T-cell (primary cell): Measurements from ENCODE around the gene POLR3G. TPM values are rescaled to one million over a fixed set of nuclear protein-coding genes. Genes with fewer than 3 reads are reported as not detected.

Experiments
- ATAC-seq, 4 experiments: fragments of 200-7000 bp in 3 of 4; fragments of 150-1000 bp in 1 of 4; cut with Tn5 transposase; replicated peaks in 1 of 4; 1 replicate in 3 of 4; 2 replicates in 1 of 4; pipeline ENCODE4 v1.10.0; 2021; ENCODE audit warnings: moderate library complexity in 3 of 4, mild to moderate bottlenecking in 2 of 4, moderate number of reproducible peaks in 1 of 4
- CTCF ChIA-PET, 2 donors: fragments of 300-600 bp; sonication (Branson Sonifier 250); formaldehyde crosslinking; loops; one replicate each; lab custom pipeline; 2022; ENCODE audit warnings: antibody characterized with exemption in 2 of 2; lab: Charles Lee
- POLR2A ChIA-PET, 2 donors: fragments of 300-600 bp; sonication (Branson Sonifier 250); formaldehyde crosslinking; loops; one replicate each; lab custom pipeline; 2022; ENCODE audit warnings: antibody characterized with exemption in 2 of 2; lab: Charles Lee
- DNase-seq, 35 experiments: peaks; one replicate each; pipeline versions ENCODE4 v3.0.0 to v3.0.0-alpha.2; 2013 to 2023
- H3K27ac ChIP-seq: one replicate; pipeline ENCODE4 v1.5.1; 2013; ENCODE audit warnings: low read length
- H3K27me3 ChIP-seq, 2 experiments: replicated peaks in 1 of 2; 1 replicate in 1 of 2; 2 replicates in 1 of 2; pipeline versions ENCODE4 v1.6.1 to v1.7.0; 2013; ENCODE audit warnings: low read length in 1 of 2, mixed read lengths in 1 of 2; ENCODE audit not compliant: control insufficient read depth in 2 of 2, insufficient read depth in 2 of 2; ENCODE audit errors: extremely low read depth in 1 of 2
- H3K36me3 ChIP-seq, 2 donors: 1 replicate in 1 of 2; 2 replicates in 1 of 2; pipeline versions ENCODE4 v1.6.1 to v1.7.0; 2013; ENCODE audit warnings: low read length in 1 of 2; ENCODE audit not compliant: control insufficient read depth in 2 of 2, insufficient read depth in 1 of 2; ENCODE audit errors: extremely low read depth in 1 of 2
- H3K4me1 ChIP-seq, 2 experiments: 1 replicate in 1 of 2; 2 replicates in 1 of 2; pipeline versions ENCODE4 v1.6.1 to v1.7.0; 2013; ENCODE audit warnings: low read length in 2 of 2, mixed read lengths in 1 of 2; ENCODE audit not compliant: insufficient read depth in 2 of 2, control insufficient read depth in 1 of 2; ENCODE audit errors: extremely low read depth in 1 of 2
- H3K4me3 ChIP-seq, 2 donors: 1 replicate in 1 of 2; 2 replicates in 1 of 2; pipeline versions ENCODE4 v1.5.1 to v1.7.0; 2013; ENCODE audit warnings: mild to moderate bottlenecking in 2 of 2, low read length in 1 of 2, moderate library complexity in 1 of 2; ENCODE audit not compliant: control insufficient read depth in 1 of 2; ENCODE audit errors: extremely low read depth in 1 of 2
- H3K9me3 ChIP-seq: 2 replicates; pipeline ENCODE4 v1.7.0; 2013
- H3K27ac Mint-ChIP-seq, 2 donors: one replicate each; pipeline ENCODE4 v1.8.0; 2020 to 2021; ENCODE audit warnings: mild to moderate bottlenecking in 2 of 2, mixed read lengths in 2 of 2
- H3K27me3 Mint-ChIP-seq, 2 donors: one replicate each; pipeline ENCODE4 v1.8.0; 2021 to 2022; ENCODE audit warnings: mixed read lengths in 2 of 2
- H3K36me3 Mint-ChIP-seq: one replicate; pipeline ENCODE4 v1.8.0; 2021; ENCODE audit warnings: mixed read lengths
- H3K4me1 Mint-ChIP-seq, 3 donors: one replicate each; pipeline ENCODE4 v1.8.0; 2020 to 2022; ENCODE audit warnings: mixed read lengths in 3 of 3, mild to moderate bottlenecking in 1 of 3
- H3K4me3 Mint-ChIP-seq, 3 donors: one replicate each; pipeline ENCODE4 v1.8.0; 2020 to 2022; ENCODE audit warnings: mild to moderate bottlenecking in 3 of 3, mixed read lengths in 3 of 3, moderate library complexity in 3 of 3
- H3K9me3 Mint-ChIP-seq, 3 donors: one replicate each; pipeline ENCODE4 v1.8.0; 2020 to 2022; ENCODE audit warnings: mixed read lengths in 3 of 3
- WGBS: methylation state at CpG from one replicate; pipeline ENCODE4 v1.1.5; 2013; ENCODE audit warnings: missing lambda C conversion rate; ENCODE audit not compliant: insufficient coverage; 5-methylcytosine and 5-hydroxymethylcytosine counted together
- total RNA-seq, 35 experiments: library from RNA in 6 of 35; stranded (reverse) in 6 of 35; fragments of 120-200 nt in 1 of 35; gene quantifications; one replicate each; pipeline versions ENCODE4 v1.2.1 to v1.2.4 and lab custom pipeline; 2013 to 2026

POLR3G gene
- total RNA-seq, 5 donors from 2014 or later (not counting 1 experiment from before 2014, with no cell fraction given): 0.84 to 2.3 (median 1.6) TPM

- ATAC-seq: peak; percentile 89 to 97 (median 92)
- H3K9me3 ChIP-seq: no peaks in the 10 kb centered on the region
- Mint-ChIP-seq H3K27me3 (peaks cover 15 to 20% of the 10 kb centered on the region in 2 donors), H3K27ac (peak within 1 kb of the TSS; percentile 97 to 98), H3K36me3 (peaks cover 12% of the 10 kb centered on the region), H3K4me3 (peak within 1 kb of the TSS; percentile 95 to 100 (median 99)), H3K4me1 (peaks cover 29 to 38% (median 34%) of the 10 kb centered on the region in 3 donors), H3K9me3 (no peaks in the 10 kb centered on the region)
- H3K27ac ChIP-seq: peak within 1 kb of the TSS; percentile 97
- peak within 1 kb of the TSS; percentile 97 for H3K4me3 ChIP-seq
- peaks cover 0 to 9% of the 10 kb centered on the region in 2 donors for H3K36me3 ChIP-seq
- ChIA-PET POLR2A (interaction anchor here (0.5 to 1.9 kb wide), 8 partner anchors 53 to 1056 kb away, joined by 3 to 21 read pairs (median 3); partner anchors contain the start of genes ARRDC3 (in 1 of the 2), CETN3 (in 1 of the 2), MBLAC2 (in 1 of the 2) and POLR3G (in 1 of the 2)), CTCF (interaction anchor here (0.7 to 1.7 kb wide), 10 partner anchors 30 to 1800 kb away, joined by 3 to 12 read pairs (median 4); partner anchors contain the start of genes MBLAC2 (in 2 of the 2), POLR3G (in 2 of the 2), ARRDC3 (in 1 of the 2) and CETN3 (in 1 of the 2))
- peak; percentile 94 to 98 (median 97) for DNase-seq
- H3K4me1 ChIP-seq: peaks cover 6 to 25% of the 10 kb centered on the region in 2 experiments
- WGBS: under 1% methylated on average over 64 of the region's 64 CpGs
- H3K27me3 ChIP-seq: peaks cover 0 to 3% of the 10 kb centered on the region in 2 experiments
These were observed 54.7 kb downstream of the POLR3G start, which contains the start of gene LYSMD3 for GRCh38 chr5:90529194-90529938. Gene LYSMD3, minus strand, starts transcription at chr5:90529584. Its CDS starts 4,295 bp downstream, at chr5:90525289.

GRCh38 chr5:90529939-90530677 lies 55.4 kb downstream of the POLR3G start:
- Histone ChIP-seq H3K4me3 (peak overlapping the region; percentile 97), H3K36me3 (peaks cover 0 to 6% of the 10 kb centered on the region in 2 donors), H3K9me3 (no peaks in the 10 kb centered on the region), H3K27me3 (peaks cover 0 to 3% of the 10 kb centered on the region in 2 experiments), H3K4me1 (peaks cover 6 to 25% of the 10 kb centered on the region in 2 experiments), H3K27ac (peak overlapping the region; percentile 97)
- 3% methylated on average over 8 of the region's 13 CpGs for WGBS
- peak; percentile 56 to 61 (median 58) for ATAC-seq
- Mint-ChIP-seq H3K9me3 (no peaks in the 10 kb centered on the region), H3K36me3 (peaks cover 9% of the 10 kb centered on the region), H3K4me1 (peaks cover 29 to 36% (median 31%) of the 10 kb centered on the region in 3 donors), H3K27ac (peak overlapping the region; percentile 97 to 98), H3K4me3 (peak overlapping the region; percentile 95 to 100 (median 99)), H3K27me3 (peaks cover 18 to 23% of the 10 kb centered on the region in 2 donors)
- ChIA-PET POLR2A (interaction anchor here (0.7 to 1.7 kb wide), 4 partner anchors 54 to 853 kb away, joined by 3 to 12 read pairs (median 3); partner anchors contain the start of genes ARRDC3 (in 1 of the 2), CETN3 (in 1 of the 2), MBLAC2 (in 1 of the 2) and POLR3G (in 1 of the 2)), CTCF (interaction anchor here (0.7 to 1.7 kb wide), 10 partner anchors 31 to 1801 kb away, joined by 3 to 12 read pairs (median 4); partner anchors contain the start of genes CETN3 (in 1 of the 2), MBLAC2 (in 1 of the 2) and POLR3G (in 1 of the 2))
- DNase-seq: peak in 3 of 35 experiments; percentile 57 to 78 (median 63)

GRCh38 chr5:90530736-90531487 lies 56.2 kb downstream of the POLR3G start:
- Histone ChIP-seq H3K36me3 (peaks cover 0 to 5% of the 10 kb centered on the region in 2 donors), H3K27ac (peak overlapping the region; percentile 97), H3K9me3 (no peaks in the 10 kb centered on the region), H3K4me1 (peaks cover 6 to 25% of the 10 kb centered on the region in 2 experiments), H3K27me3 (peaks cover 0 to 8% of the 10 kb centered on the region in 2 experiments), H3K4me3 (no peak overlapping the region)
- no peak for ATAC-seq
- 80% methylated on average over 2 of the region's 9 CpGs for WGBS
- ChIA-PET CTCF (interaction anchor here (0.8 to 1.7 kb wide), 6 partner anchors 54 to 1802 kb away, joined by 3 to 12 read pairs (median 4); partner anchors contain the start of gene CETN3 (in 1 of the 2)), POLR2A (interaction anchor here in 1 of 2 donors (1.7 kb wide), 1 partner anchor 121 kb away, joined by 12 read pairs; the partner anchor contains the start of gene CETN3)
- Mint-ChIP-seq H3K4me1 (peaks cover 29 to 32% (median 29%) of the 10 kb centered on the region in 3 donors), H3K36me3 (peaks cover 7% of the 10 kb centered on the region), H3K9me3 (no peaks in the 10 kb centered on the region), H3K27me3 (peaks cover 25 to 30% of the 10 kb centered on the region in 2 donors), H3K27ac (peak overlapping the region in 1 of 2 donors; percentile 98), H3K4me3 (peak overlapping the region in 2 of 3 donors; percentile 3 to 95)
- DNase-seq: no peak

- ChIA-PET CTCF (no interaction called here), POLR2A (no interaction called here)
- 100% methylated on average over 2 of the region's 3 CpGs for WGBS
- peaks cover under 1 to 3% of the 10 kb centered on the region in 2 experiments for H3K4me1 ChIP-seq
- peaks cover 32 to 36% of the 10 kb centered on the region in 2 donors for H3K27me3 Mint-ChIP-seq
- H3K27ac Mint-ChIP-seq: no peak overlapping the region
- no peaks in the 10 kb centered on the region for H3K36me3 ChIP-seq
- ATAC-seq (no peak), DNase-seq (no peak)
- H3K27me3 ChIP-seq: peaks cover 0 to 19% of the 10 kb centered on the region in 2 experiments
- no peak overlapping the region for H3K4me3 Mint-ChIP-seq
- H3K4me3 ChIP-seq: no peak overlapping the region
- no peaks in the 10 kb centered on the region for H3K9me3 ChIP-seq
- no peaks in the 10 kb centered on the region for H3K36me3 Mint-ChIP-seq
- H3K27ac ChIP-seq: no peak overlapping the region
- H3K4me1 Mint-ChIP-seq: peaks cover 1 to 6% (median 2%) of the 10 kb centered on the region in 3 donors
- H3K9me3 Mint-ChIP-seq: no peaks in the 10 kb centered on the region
These were observed 59.1 kb downstream of the POLR3G start for GRCh38 chr5:90533794-90534193.

- DNase-seq (no peak), ATAC-seq (no peak)
- H3K9me3 Mint-ChIP-seq: no peaks in the 10 kb centered on the region
- no peaks in the 10 kb centered on the region for H3K36me3 ChIP-seq
- no peak overlapping the region for H3K27ac ChIP-seq
- no peaks in the 10 kb centered on the region for H3K9me3 ChIP-seq
- H3K36me3 Mint-ChIP-seq: no peaks in the 10 kb centered on the region
- no peak overlapping the region for H3K4me3 ChIP-seq
- H3K27me3 ChIP-seq: peaks cover 0 to 19% of the 10 kb centered on the region in 2 experiments
- POLR2A ChIA-PET: no interaction called here
- WGBS: no CpG with 5 or more reads among the region's 3 CpGs
- peaks cover 0 to 3% of the 10 kb centered on the region in 2 experiments for H3K4me1 ChIP-seq
- H3K4me1 Mint-ChIP-seq: peaks cover 0 to 3% (median 0%) of the 10 kb centered on the region in 3 donors
- H3K4me3 Mint-ChIP-seq: no peak overlapping the region
- no peak overlapping the region for H3K27ac Mint-ChIP-seq
- peaks cover 34 to 37% of the 10 kb centered on the region in 2 donors for H3K27me3 Mint-ChIP-seq
- CTCF ChIA-PET: no interaction called here
These were observed 60.3 kb downstream of the POLR3G start for GRCh38 chr5:90534922-90535321.
